Hepatocyte (in vitro differentiated cells): ENCODE data around the gene COX7A2. TPM values are rescaled to one million over a fixed set of nuclear protein-coding genes. Genes with fewer than 3 reads are reported as not detected.

ENCODE experiments used
- DNase-seq: peaks from one replicate; pipeline ENCODE4 v3.0.0-alpha.2; 2016; ENCODE audit warnings: low spot score
- H2AFZ ChIP-seq: fragments of 200-600 bp; sonication (generic); 2 replicates; pipeline ENCODE4 v1.6.0; 2016; ENCODE audit warnings: antibody characterized with exemption, mild to moderate bottlenecking
- H3K27ac ChIP-seq: fragments of 200-600 bp; sonication (generic); 2 replicates; pipeline ENCODE4 v1.5.1; 2016; ENCODE audit warnings: mild to moderate bottlenecking
- H3K27me3 ChIP-seq: fragments of 200-600 bp; sonication (generic); 2 replicates; pipeline ENCODE4 v1.6.1; 2016
- H3K36me3 ChIP-seq: fragments of 200-600 bp; sonication (generic); replicated peaks from 2 replicates; pipeline ENCODE4 v1.5.1; 2016; ENCODE audit warnings: low read depth; ENCODE audit not compliant: insufficient read depth
- H3K4me1 ChIP-seq: fragments of 200-600 bp; sonication (generic); 2 replicates; pipeline ENCODE4 v1.5.1; 2016; ENCODE audit warnings: mild to moderate bottlenecking, moderate library complexity; ENCODE audit not compliant: insufficient read depth
- H3K4me2 ChIP-seq: fragments of 200-600 bp; sonication (generic); 2 replicates; pipeline ENCODE4 v1.6.0; 2016
- H3K4me3 ChIP-seq: fragments of 200-600 bp; sonication (generic); 2 replicates; pipeline ENCODE4 v1.5.1; 2016; ENCODE audit warnings: mild to moderate bottlenecking
- H3K79me2 ChIP-seq: fragments of 200-600 bp; sonication (generic); 2 replicates; pipeline ENCODE4 v1.6.0; 2017; ENCODE audit warnings: mild to moderate bottlenecking
- H3K9me2 ChIP-seq: fragments of 200-600 bp; sonication (generic); replicated peaks from 2 replicates; pipeline ENCODE4 v1.6.0; 2017; ENCODE audit warnings: mild to moderate bottlenecking; ENCODE audit not compliant: insufficient read depth
- H3K9me3 ChIP-seq: fragments of 200-600 bp; sonication (generic); 2 replicates; pipeline ENCODE4 v1.5.1; 2016; ENCODE audit warnings: low read depth, mild to moderate bottlenecking
- H4K20me1 ChIP-seq: fragments of 200-600 bp; sonication (generic); 2 replicates; pipeline ENCODE4 v1.6.0; 2016; ENCODE audit warnings: mild to moderate bottlenecking; ENCODE audit not compliant: insufficient read depth, poor library complexity, severe bottlenecking
- CTCF ChIP-seq: fragments of 200-600 bp; sonication (generic); IDR thresholded peaks from 2 replicates; pipeline ENCODE4 v1.5.1; 2016; ENCODE audit warnings: antibody characterized with exemption, mild to moderate bottlenecking; ENCODE audit not compliant: poor library complexity
- EZH2 ChIP-seq: fragments of 200-600 bp; sonication (generic); IDR thresholded peaks from 2 replicates; pipeline ENCODE4 v1.6.1; 2016; ENCODE audit warnings: antibody characterized with exemption, mild to moderate bottlenecking, borderline replicate concordance
- EZH2phosphoT487 ChIP-seq: fragments of 200-600 bp; sonication (generic); IDR thresholded peaks from one replicate; pipeline ENCODE4 v1.6.1; 2018; ENCODE audit warnings: antibody characterized with exemption, mild to moderate bottlenecking, low read depth, moderate library complexity; ENCODE audit not compliant: unreplicated experiment, severe bottlenecking
- WGBS: methylation state at CpG from one replicate; pipeline ENCODE4 v1.1.6; 2016; ENCODE audit warnings: low lambda C conversion rate; ENCODE audit errors: missing lambda C conversion rate; 5-methylcytosine and 5-hydroxymethylcytosine counted together
- polyA plus RNA-seq: library from polyadenylated mRNA; unstranded; fragments of >200 nt; fragmentation: Nextera tagmentation; extraction: Ambion mirVana; gene quantifications from 2 replicates; pipeline ENCODE4 v1.2.1, GENCODE V29; 2016
- total RNA-seq: library from RNA; depleted of rRNA; stranded (reverse); fragments of >200 nt; gene quantifications from 2 replicates; pipeline ENCODE4 v1.2.3, GENCODE V29; 2014

Gene COX7A2
- total and polyA plus RNA-seq, 2 experiments from 2014 or later, result 167 to 703 TPM

GRCh38 chr6:75234126-75234865, 9.3 kb downstream of the COX7A2 start:
- Histone ChIP-seq H3K79me2 (no peaks in the 10 kb centered on the region), H4K20me1 (no peaks in the 10 kb centered on the region), H3K27ac (no peak overlapping the region), H3K4me3 (no peak overlapping the region), H2AFZ (no peak overlapping the region), H3K4me2 (no peak overlapping the region), H3K9me3 (no peaks in the 10 kb centered on the region), H3K27me3 (no peaks in the 10 kb centered on the region), H3K4me1 (no peaks in the 10 kb centered on the region), H3K9me2 (no peaks in the 10 kb centered on the region), H3K36me3 (no peaks in the 10 kb centered on the region)
- 76% methylated on average over 3 of the region's 3 CpGs for WGBS
- TF ChIP-seq EZH2phosphoT487 (no peak), EZH2 (no peak), CTCF (no peak)
- no peak for DNase-seq

GRCh38 chr6:75233092-75233615, 10.4 kb downstream of the COX7A2 start:
- H3K27ac ChIP-seq, result no peak overlapping the region
- no peak for TF ChIP-seq EZH2phosphoT487
- no peak for TF ChIP-seq EZH2
- no peak for TF ChIP-seq CTCF
- 93% methylated on average over 4 of the region's 4 CpGs for WGBS

GRCh38 chr6:75230484-75231325, 12.9 kb downstream of the COX7A2 start:
- Histone ChIP-seq H4K20me1 (no peaks in the 10 kb centered on the region), H3K9me3 (no peaks in the 10 kb centered on the region), H3K4me1 (no peaks in the 10 kb centered on the region), H3K79me2 (no peaks in the 10 kb centered on the region), H3K27me3 (no peaks in the 10 kb centered on the region), H3K9me2 (no peaks in the 10 kb centered on the region), H3K36me3 (no peaks in the 10 kb centered on the region), H3K4me3 (no peak overlapping the region), H3K27ac (no peak overlapping the region), H3K4me2 (peak overlapping the region; percentile 42), H2AFZ (no peak overlapping the region)
- 44% methylated on average over 10 of the region's 10 CpGs for WGBS
- peak; percentile 77 for DNase-seq
- TF ChIP-seq EZH2, result no peak
- peak; percentile 77 for TF ChIP-seq CTCF
- no peak for TF ChIP-seq EZH2phosphoT487

More at GRCh38 chr6:75233092-75233615, 10.4 kb downstream of the COX7A2 start:
- no peaks in the 10 kb centered on the region for H3K9me2 ChIP-seq
- no peaks in the 10 kb centered on the region for H3K4me1 ChIP-seq
- no peak overlapping the region for H3K4me2 ChIP-seq
- no peaks in the 10 kb centered on the region for H3K79me2 ChIP-seq
- H3K27me3 ChIP-seq, result no peaks in the 10 kb centered on the region
- no peak overlapping the region for H3K4me3 ChIP-seq
- no peaks in the 10 kb centered on the region for H3K36me3 ChIP-seq
- no peak for DNase-seq
- no peak overlapping the region for H2AFZ ChIP-seq
- no peaks in the 10 kb centered on the region for H4K20me1 ChIP-seq
- no peaks in the 10 kb centered on the region for H3K9me3 ChIP-seq
